GM21526 (cell line): Measurements from ENCODE around the gene MICB.
"Not testable (repeated sequence)": the region's sequence is repeated elsewhere in the genome, so short reads cannot be mapped to it uniquely, and the experiment has no call there.

Experiments used
- ATAC-seq: cut with Tn5 transposase; IDR thresholded peaks from one replicate; pipeline ENCODE4 v1.9.1; 2021; ENCODE audit warnings: moderate library complexity; ENCODE audit not compliant: unreplicated experiment, low FRiP score

The MICB gene

GRCh38 chr6:31535538-31536324, 37.8 kb downstream of the MICB start:
- no peak for ATAC-seq

- ATAC-seq = no peak
Observed at GRCh38 chr6:31538805-31539400, 41.0 kb downstream of the MICB start.

GRCh38 chr6:31540640-31541039, 42.7 kb downstream of the MICB start:
- no peak for ATAC-seq

GRCh38 chr6:31541059-31541657, 43.2 kb downstream of the MICB start:
- no peak for ATAC-seq

- peak; percentile 43 for ATAC-seq
Observed at GRCh38 chr6:31541658-31542521, 43.9 kb downstream of the MICB start, which contains the start of gene DDX39B. TSS of gene DDX39B (minus strand) at chr6:31542003. CDS start at chr6:31540532, 1,471 bp downstream.

GRCh38 chr6:31543639-31544038, 45.7 kb downstream of the MICB start:
- no peak for ATAC-seq

GRCh38 chr6:31544676-31545075, 46.7 kb downstream of the MICB start:
- no peak for ATAC-seq

- no peak for ATAC-seq
Observed at GRCh38 chr6:31545291-31545690, 47.3 kb downstream of the MICB start.

- ATAC-seq = no peak
Observed at GRCh38 chr6:31546339-31546957, 48.5 kb downstream of the MICB start, which contains the start of gene ATP6V1G2. TSS of gene ATP6V1G2 (minus strand) at chr6:31546608. CDS start at chr6:31546559, 49 bp downstream.

GRCh38 chr6:31546958-31547726, 49.2 kb downstream of the MICB start, which contains the start of gene NFKBIL1:
TSS of gene NFKBIL1 (plus strand) at chr6:31547608. CDS start at chr6:31547695, 87 bp downstream.
- ATAC-seq = peak; percentile 49

GRCh38 chr6:31547727-31548543, 50.0 kb downstream of the MICB start:
- ATAC-seq = no peak

GRCh38 chr6:31548544-31548873, 50.6 kb downstream of the MICB start:
- no peak for ATAC-seq

GRCh38 chr6:31551371-31551770, 53.4 kb downstream of the MICB start:
- not testable (repeated sequence) for ATAC-seq

GRCh38 chr6:31556307-31556706, 58.4 kb downstream of the MICB start:
- no peak for ATAC-seq

GRCh38 chr6:31557443-31558317, 59.7 kb downstream of the MICB start:
- ATAC-seq = no peak

GRCh38 chr6:31558318-31558625, 60.3 kb downstream of the MICB start:
- ATAC-seq = no peak

GRCh38 chr6:31558631-31559500, 60.9 kb downstream of the MICB start:
- no peak for ATAC-seq
